SK-N-SH (cell line): ENCODE data around the gene USP48. TPM values are rescaled to one million over a fixed set of nuclear protein-coding genes. Genes with fewer than 3 reads are reported as not detected.
"Not testable (repeated sequence)": the region's sequence is repeated elsewhere in the genome, so short reads cannot be mapped to it uniquely, and the experiment has no call there.

ENCODE experiments used
- CTCF ChIA-PET: fragments of 300-600, 350-600 bp; formaldehyde crosslinking; extraction: SDS; loops from one replicate; lab custom pipeline; 2021; lab: Yijun Ruan, JAX
- POLR2A ChIA-PET: fragments of 350-600 bp; sonication (Branson Sonifier 250); formaldehyde crosslinking; extraction: SDS; loops from one replicate; lab custom pipeline; 2020; ENCODE audit warnings: antibody characterized with exemption, inconsistent platforms; lab: Yijun Ruan, JAX
- DNase-seq: peaks from one replicate; pipeline ENCODE4 v3.0.0; 2012
- H2AFZ ChIP-seq: fragments of 200-600 bp; sonication (generic); 2 replicates; pipeline ENCODE4 v1.8.1; 2016; ENCODE audit warnings: antibody characterized with exemption, mild to moderate bottlenecking, low read depth
- H3F3A ChIP-seq: fragments of 200-600 bp; sonication (generic); replicated peaks from 2 replicates; pipeline ENCODE3; 2016; ENCODE audit warnings: antibody characterized with exemption, mild to moderate bottlenecking; ENCODE audit not compliant: insufficient read depth
- H3K27ac ChIP-seq, 2 experiments: fragments of 200-500 bp in 1 of 2; fragments of 200-600 bp in 1 of 2; sonication (Bioruptor generic) in 1 of 2; sonication (generic), shearing (Covaris generic) in 1 of 2; 2 replicates each; pipeline versions ENCODE4 v1.5.1 to v1.6.1; 2014 to 2016; ENCODE audit warnings: low read depth in 2 of 2, inconsistent platforms in 1 of 2, low read length in 1 of 2, mild to moderate bottlenecking in 1 of 2, mixed read lengths in 1 of 2
- H3K27me3 ChIP-seq: fragments of 200-600 bp; sonication (generic), shearing (Covaris generic); 2 replicates; pipeline ENCODE4 v1.6.1; 2016; ENCODE audit warnings: mixed run types; ENCODE audit not compliant: insufficient read depth
- H3K36me3 ChIP-seq, 2 experiments: fragments of 200-500 bp in 1 of 2; fragments of 200-600 bp in 1 of 2; sonication (Bioruptor generic) in 1 of 2; sonication (generic) in 1 of 2; replicated peaks in 1 of 2; 2 replicates each; pipeline versions ENCODE3 to v1.5.1; 2014 to 2016; ENCODE audit warnings: low read length in 1 of 2, mild to moderate bottlenecking in 1 of 2; ENCODE audit not compliant: insufficient read depth in 2 of 2, control insufficient read depth in 1 of 2
- H3K4me1 ChIP-seq, 2 experiments: fragments of 200-500 bp in 1 of 2; fragments of 200-600 bp in 1 of 2; sonication (Bioruptor generic) in 1 of 2; sonication (generic), shearing (Covaris generic) in 1 of 2; 2 replicates each; pipeline versions ENCODE4 v1.5.1 to v1.6.1; 2014 to 2016; ENCODE audit warnings: low read depth in 1 of 2, low read length in 1 of 2, mixed run types in 1 of 2; ENCODE audit not compliant: insufficient read depth in 2 of 2, control insufficient read depth in 1 of 2
- H3K4me2 ChIP-seq: fragments of 200-600 bp; sonication (generic), shearing (Covaris generic); 2 replicates; pipeline ENCODE4 v1.6.1; 2017; ENCODE audit warnings: mixed run types
- H3K4me3 ChIP-seq, 2 experiments: fragments of 200-500 bp in 1 of 2; fragments of 200-600 bp in 1 of 2; sonication (Bioruptor generic) in 1 of 2; sonication (generic), shearing (Covaris generic) in 1 of 2; 2 replicates each; pipeline versions ENCODE4 v1.5.1 to v1.8.1; 2014 to 2016; ENCODE audit warnings: low read depth in 2 of 2, inconsistent platforms in 1 of 2, low read length in 1 of 2, mild to moderate bottlenecking in 1 of 2, mixed read lengths in 1 of 2, moderate library complexity in 1 of 2
- H3K79me2 ChIP-seq: fragments of 200-600 bp; sonication (generic); 2 replicates; pipeline ENCODE4 v1.8.1; 2017; ENCODE audit warnings: mild to moderate bottlenecking; ENCODE audit not compliant: insufficient read depth
- H3K9ac ChIP-seq: fragments of 200-600 bp; sonication (generic); 2 replicates; pipeline ENCODE4 v1.6.1; 2017; ENCODE audit warnings: mixed run types
- H3K9me2 ChIP-seq: fragments of 200-600 bp; sonication (generic); 2 replicates; pipeline ENCODE4 v1.6.1; 2017; ENCODE audit warnings: mixed run types
- H3K9me3 ChIP-seq: fragments of 200-600 bp; sonication (generic); 2 replicates; pipeline ENCODE4 v1.6.1; 2017; ENCODE audit warnings: mixed run types, mild to moderate bottlenecking, moderate library complexity
- H4K20me1 ChIP-seq: fragments of 200-600 bp; sonication (generic); 2 replicates; pipeline ENCODE4 v1.6.1; 2017; ENCODE audit warnings: mild to moderate bottlenecking, mixed run types; ENCODE audit not compliant: insufficient read depth
- ELF1 ChIP-seq: IDR thresholded peaks from 2 replicates; pipeline ENCODE4 v1.4.0; 2012
- EP300 ChIP-seq, 2 experiments: IDR thresholded peaks; 2 replicates each; pipeline versions ENCODE4 v1.4.0 to v1.6.1; 2012; ENCODE audit warnings: borderline replicate concordance in 1 of 2, low read depth in 1 of 2, low read length in 1 of 2
- FOSL2 ChIP-seq: IDR thresholded peaks from 2 replicates; pipeline ENCODE4 v1.4.0; 2012; ENCODE audit warnings: low read depth, mild to moderate bottlenecking, moderate library complexity, borderline replicate concordance
- JUND ChIP-seq: IDR thresholded peaks from 2 replicates; pipeline ENCODE4 v1.4.0; 2012
- PBX3 ChIP-seq: IDR thresholded peaks from 2 replicates; pipeline ENCODE4; 2012
- RAD21 ChIP-seq: IDR thresholded peaks from 2 replicates; pipeline ENCODE4 v1.6.1; 2012; ENCODE audit warnings: mild to moderate bottlenecking, low read length
- SMC3 ChIP-seq: IDR thresholded peaks from 2 replicates; pipeline ENCODE4 v1.6.1; 2012; ENCODE audit warnings: low read depth, low read length, improper control_type of control experiment
- TCF12 ChIP-seq: IDR thresholded peaks from 2 replicates; pipeline ENCODE4 v1.4.0; 2012
- USF1 ChIP-seq: IDR thresholded peaks from 2 replicates; pipeline ENCODE4 v1.4.0; 2012; ENCODE audit warnings: low read depth, borderline replicate concordance
- YY1 ChIP-seq: IDR thresholded peaks from 2 replicates; pipeline ENCODE4 v1.4.0; 2012; ENCODE audit warnings: low read depth, mild to moderate bottlenecking
- WGBS: methylation state at CpG from one replicate; pipeline ENCODE4 v1.1.6; 2017; ENCODE audit warnings: low lambda C conversion rate; 5-methylcytosine and 5-hydroxymethylcytosine counted together
- polyA plus RNA-seq, 3 experiments: library from polyadenylated mRNA; depleted of rRNA; stranded (reverse); fragments of >200 nt; gene quantifications; 2 replicates each; pipeline ENCODE4 v1.2.3, GENCODE V29; 2012

The USP48 gene
- polyA plus RNA-seq, 1 of the 3 experiments (the other 2 are of a cell fraction): 13.6 TPM

- no peak overlapping the region for H3K4me3 ChIP-seq
- no peaks in the 10 kb centered on the region for H3K9me2 ChIP-seq
- CTCF ChIA-PET: interaction anchor here (1.2 kb wide), 1 partner anchor 13 kb away, joined by 3 read pairs; no protein-coding TSS in a partner anchor
Measured at GRCh38 chr1:21828075-21828474, 45.1 kb upstream of the USP48 start.

GRCh38 chr1:21827141-21827679, 44.3 kb upstream of the USP48 start:
- no peaks in the 10 kb centered on the region for H3F3A ChIP-seq
- peaks cover 14 to 42% of the 10 kb centered on the region in 2 experiments for H3K36me3 ChIP-seq
- no peak overlapping the region for H3K9ac ChIP-seq
- no peak overlapping the region for H3K4me2 ChIP-seq
- POLR2A ChIA-PET: no interaction called here
- no peaks in the 10 kb centered on the region for H3K9me3 ChIP-seq
- no peaks in the 10 kb centered on the region for H3K4me1 ChIP-seq
- no peaks in the 10 kb centered on the region for H4K20me1 ChIP-seq
- H3K9me2 ChIP-seq: no peaks in the 10 kb centered on the region
- no peak for TF ChIP-seq TCF12
- TF ChIP-seq USF1: no peak
- no peak for TF ChIP-seq SMC3
- no peak overlapping the region for H2AFZ ChIP-seq
- H3K27ac ChIP-seq: no peak overlapping the region
- no peak overlapping the region for H3K4me3 ChIP-seq
- WGBS: 97% methylated on average over 5 of the region's 5 CpGs
- H3K27me3 ChIP-seq: no peaks in the 10 kb centered on the region
- no peaks in the 10 kb centered on the region for H3K79me2 ChIP-seq
- CTCF ChIA-PET: interaction anchor here (1.2 to 1.6 kb wide), 2 partner anchors 12 to 196 kb away, joined by 3 to 5 read pairs; no protein-coding TSS in a partner anchor
- DNase-seq: no peak

More at GRCh38 chr1:21828075-21828474, 45.1 kb upstream of the USP48 start:
- WGBS: 100% methylated on average over 4 of the region's 13 CpGs
- peaks cover 14 to 40% of the 10 kb centered on the region in 2 experiments for H3K36me3 ChIP-seq
- H3K27me3 ChIP-seq: no peaks in the 10 kb centered on the region
- H3K27ac ChIP-seq: no peak overlapping the region
- no peak overlapping the region for H3K9ac ChIP-seq
- POLR2A ChIA-PET: no interaction called here
- no peaks in the 10 kb centered on the region for H3K79me2 ChIP-seq
- no peak overlapping the region for H2AFZ ChIP-seq
- H3K9me3 ChIP-seq: no peaks in the 10 kb centered on the region
- no peak for DNase-seq
- no peaks in the 10 kb centered on the region for H3K4me1 ChIP-seq
- no peak overlapping the region for H3K4me2 ChIP-seq
- H3F3A ChIP-seq: no peaks in the 10 kb centered on the region
- TF ChIP-seq EP300 (IDR thresholded peaks at IDR 0.05; ENCODE audit: borderline replicate concordance in 1 of 2, low read depth in 1 of 2, low read length in 1 of 2) (no peak), YY1 (no peak), FOSL2 (no peak), ELF1 (no peak), RAD21 (no peak), PBX3 (no peak), JUND (no peak)
- H4K20me1 ChIP-seq: no peaks in the 10 kb centered on the region

GRCh38 chr1:21826694-21827093, 43.7 kb upstream of the USP48 start:
- POLR2A ChIA-PET, H3K9me2 ChIP-seq, H3K4me2 ChIP-seq, H3K27ac ChIP-seq, H3K79me2 ChIP-seq, DNase-seq, H4K20me1 ChIP-seq, H3K4me1 ChIP-seq, H2AFZ ChIP-seq, H3K4me3 ChIP-seq, H3K9me3 ChIP-seq, H3K9ac ChIP-seq, H3F3A ChIP-seq, H3K27me3 ChIP-seq: not testable (repeated sequence)
- peaks cover 14 to 42% of the 10 kb centered on the region in 2 experiments for H3K36me3 ChIP-seq
- 89% methylated on average over 7 of the region's 10 CpGs for whole genome bisulfite sequencing
- CTCF ChIA-PET: interaction anchor here (1.6 kb wide), 1 partner anchor 196 kb away, joined by 5 read pairs; no protein-coding TSS in a partner anchor
